GM21360 (cell line): ENCODE results near the gene LINC00632.

Experiments
- ATAC-seq: cut with Tn5 transposase; IDR thresholded peaks from one replicate; pipeline ENCODE4 v1.9.1; 2021; ENCODE audit warnings: mild to moderate bottlenecking, moderate library complexity; ENCODE audit not compliant: unreplicated experiment

The LINC00632 gene

DNA sequence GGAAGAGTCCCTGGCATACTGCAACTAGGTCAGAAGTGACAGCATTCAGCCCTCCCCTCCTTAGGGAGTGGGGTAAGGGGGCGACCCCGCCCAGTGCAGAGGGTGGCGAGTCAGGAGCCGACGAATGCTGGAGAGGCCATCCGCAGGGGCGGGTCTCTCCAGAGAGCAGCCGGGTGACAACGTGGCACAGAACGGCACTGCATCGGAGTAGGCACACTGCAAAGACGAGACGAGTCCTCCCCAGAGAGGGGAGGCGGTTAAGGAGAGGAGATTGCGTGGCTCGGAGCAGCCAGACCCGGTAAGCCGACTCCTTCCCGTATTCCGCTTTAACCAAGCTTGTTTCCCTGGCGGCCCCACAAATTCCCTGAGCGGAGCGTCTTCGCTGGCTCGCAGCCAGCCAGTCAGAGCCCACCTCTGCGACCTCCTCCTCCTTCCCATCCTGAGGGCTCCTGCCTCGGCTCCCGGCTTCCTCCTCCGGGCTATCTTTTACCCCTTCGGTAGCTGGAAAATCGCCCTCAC, 54.9 kb downstream of the LINC00632 start:
- no peak for ATAC-seq

- ATAC-seq, result no peak
Observed at GRCh38 chrX:140765043-140765784, 55.7 kb downstream of the LINC00632 start.

DNA sequence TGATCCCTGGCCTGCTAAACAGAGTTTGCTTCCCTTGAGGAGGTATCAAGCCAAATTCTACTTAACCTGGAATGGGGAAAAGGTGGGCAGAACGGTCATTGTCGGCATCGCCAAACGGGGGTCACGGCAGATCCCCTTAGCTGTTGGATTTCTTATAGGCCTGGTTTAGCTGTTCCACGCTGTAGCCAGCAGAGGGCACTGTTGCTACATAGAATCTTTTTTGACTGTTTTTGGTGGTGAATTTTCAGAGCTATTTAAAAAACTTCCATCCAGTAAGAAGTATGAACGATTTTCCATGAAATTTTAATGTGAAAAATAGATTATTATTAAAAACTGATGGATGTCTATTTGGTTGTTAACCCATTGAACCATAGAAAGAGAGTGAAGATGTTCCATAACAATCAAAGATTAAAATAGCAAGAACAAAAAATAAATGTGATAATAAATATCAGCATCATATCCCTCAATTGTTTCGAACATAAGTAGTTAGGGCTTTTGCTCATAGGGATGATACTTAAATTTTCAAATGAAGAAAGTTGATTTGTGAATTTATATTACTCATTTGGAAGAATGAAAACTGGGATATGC, 56.6 kb downstream of the LINC00632 start:
- ATAC-seq, result no peak

GRCh38 chrX:140767646-140768045, 58.1 kb downstream of the LINC00632 start:
- no peak for ATAC-seq

DNA sequence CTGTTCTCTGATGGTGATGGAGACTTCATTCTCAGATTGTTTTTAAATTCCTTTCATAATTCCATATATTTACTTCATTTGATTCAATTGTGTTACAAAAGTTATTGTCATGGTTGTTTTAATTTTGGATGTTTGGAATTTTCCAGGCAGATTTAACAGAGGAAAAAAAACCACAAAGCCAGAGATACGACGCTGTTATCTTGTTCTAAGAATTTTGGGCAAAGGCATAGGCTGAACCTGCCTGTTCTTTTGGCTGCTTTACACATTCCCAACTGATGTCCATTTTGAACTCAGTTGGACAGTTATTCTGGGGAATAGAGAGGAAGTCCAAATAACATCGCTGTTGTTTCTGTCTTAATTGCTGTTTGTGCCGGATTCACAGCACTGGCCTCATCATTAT, 65.7 kb downstream of the LINC00632 start:
- no peak for ATAC-seq

DNA sequence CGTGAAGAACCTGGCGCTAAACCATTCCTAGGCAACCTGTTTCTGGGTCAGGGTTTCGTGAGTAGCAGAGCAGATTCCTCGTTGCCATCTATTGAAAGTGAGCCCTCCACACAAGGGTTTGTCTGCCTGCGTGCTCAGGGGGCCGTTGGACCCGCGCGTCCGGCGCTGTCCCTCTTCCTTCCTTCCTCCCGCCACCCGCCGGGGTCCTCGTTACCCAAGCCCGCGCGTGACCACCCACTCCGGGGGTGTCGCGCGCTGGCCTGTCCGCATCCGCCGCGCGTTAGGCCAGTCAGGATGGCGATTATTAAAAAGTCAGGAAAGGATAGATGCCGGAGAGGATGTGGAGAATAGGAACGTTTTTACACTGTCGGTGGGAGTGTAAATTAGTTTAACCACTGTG, 66.8 kb downstream of the LINC00632 start:
- no peak for ATAC-seq

DNA sequence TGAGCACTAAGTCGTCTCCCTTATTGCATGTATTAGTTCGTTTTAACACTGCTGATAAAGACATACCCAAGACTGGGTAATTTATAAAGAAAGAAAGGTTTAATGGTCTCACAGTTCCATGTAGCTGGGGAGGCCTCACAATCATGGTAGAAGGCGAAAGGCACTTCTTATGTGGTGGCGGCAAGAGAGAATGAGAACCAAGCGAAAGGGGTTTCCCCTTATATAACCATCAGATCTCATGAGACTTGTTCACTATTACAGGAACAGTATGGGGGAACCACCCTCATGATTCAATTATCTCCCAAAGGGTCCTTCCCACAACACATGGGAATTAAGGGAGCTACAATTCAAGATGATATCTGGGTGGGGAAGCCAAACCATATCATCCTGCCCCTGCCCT, 85.1 kb downstream of the LINC00632 start:
- ATAC-seq, result no peak

- ATAC-seq, result no peak
Observed at GRCh38 chrX:140799216-140799615, 89.7 kb downstream of the LINC00632 start.

GRCh38 chrX:140804292-140804691, 94.7 kb downstream of the LINC00632 start:
- ATAC-seq, result no peak

- ATAC-seq, result no peak
Observed at GRCh38 chrX:140815868-140816267, 106.3 kb downstream of the LINC00632 start.

DNA sequence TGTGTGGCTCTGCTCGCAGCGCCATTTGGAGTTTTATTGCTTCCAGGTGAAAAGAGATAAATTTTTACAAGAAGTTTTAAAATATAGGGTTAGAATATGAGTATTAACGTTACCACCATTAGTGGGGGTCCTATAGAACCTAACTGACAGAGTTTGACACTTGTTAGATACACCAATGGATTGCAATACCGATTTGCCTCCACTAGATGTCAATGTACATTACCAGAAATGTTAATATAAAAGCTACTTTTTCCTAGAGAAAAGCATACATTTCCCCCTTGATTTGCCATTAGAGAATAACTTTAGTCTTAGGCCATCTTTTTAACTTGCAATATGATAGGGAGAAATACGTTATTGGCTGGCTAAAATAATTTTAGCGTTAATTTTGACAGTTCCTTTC, 108.4 kb downstream of the LINC00632 start:
- ATAC-seq, result no peak

GRCh38 chrX:140821280-140821679, 111.7 kb downstream of the LINC00632 start:
- ATAC-seq, result no peak

- no peak for ATAC-seq
Observed at GRCh38 chrX:140822184-140822583, 112.6 kb downstream of the LINC00632 start.

- ATAC-seq, result no peak
Observed at GRCh38 chrX:140822861-140823260, 113.3 kb downstream of the LINC00632 start.

- no peak for ATAC-seq
Observed at GRCh38 chrX:140836874-140837273, 127.3 kb downstream of the LINC00632 start.
